ENCODE results near the gene SAMD4A. TPM values are rescaled to one million over a fixed set of nuclear protein-coding genes. Genes with fewer than 3 reads are reported as not detected.

SAMD4A gene
- total and polyA plus RNA-seq, 2 of the 4 experiments (the other 2 are of a cell fraction), result 22.9 to 38.2 TPM

DNA sequence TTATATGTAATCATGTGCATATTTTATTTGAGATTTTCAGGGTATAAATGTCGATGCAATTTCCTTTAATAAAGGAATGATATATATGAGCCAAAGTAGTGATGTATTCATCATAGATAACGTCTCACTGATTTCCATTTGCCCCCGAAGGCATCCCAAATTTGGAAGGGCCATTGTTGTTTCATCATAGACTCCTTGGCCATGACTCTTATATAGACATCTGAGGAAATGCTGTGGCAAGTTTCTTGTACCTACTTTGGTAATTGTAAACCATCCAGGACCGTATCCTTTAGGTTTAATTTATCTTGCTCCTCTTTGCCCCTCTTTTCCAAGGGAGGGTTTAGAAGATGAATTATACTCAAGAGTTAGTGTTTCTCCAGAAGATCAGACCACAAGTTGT lies 84.7 kb downstream of the SAMD4A start:
- DNase-seq (no peak), ATAC-seq (ENCODE audit: low read depth) (no peak; the same call in 1 of the 2 replicates)
- H4K91ac ChIP-seq (ENCODE audit: insufficient read depth, low read depth, low read length), result peak overlapping the region; percentile 59

More for the DNA sequence above, 84.7 kb downstream of the SAMD4A start:
- Histone ChIP-seq H4K5ac (ENCODE audit: low read depth, low read length) (peak overlapping the region; percentile 25), H3K18ac (ENCODE audit: low read depth, low read length) (peak overlapping the region; percentile 63), H2BK5ac (ENCODE audit: low read depth, low read length, poor library complexity, severe bottlenecking) (peak overlapping the region; percentile 75), H3K4me1 (ENCODE audit: control insufficient read depth, insufficient read depth, low read length) (peaks cover 41% of the 10 kb centered on the region), H2AK5ac (ENCODE audit: low read depth, low read length) (peak overlapping the region; percentile 5; the same call in 1 of the 2 replicates), H3K4me2 (ENCODE audit: low read depth, low read length) (peak overlapping the region; percentile 74; the same call in 1 of the 2 replicates), H3K79me1 (ENCODE audit: low read depth in 1 of 2, low read length in 2 of 2) (peaks cover 42 to 77% of the 10 kb centered on the region in 2 experiments), H3K36me3 (ENCODE audit: control insufficient read depth, insufficient read depth, low read length) (no peaks in the 10 kb centered on the region), H2BK120ac (ENCODE audit: low read depth, low read length) (peak overlapping the region; percentile 66), H3K4me3 (ENCODE audit: insufficient read depth, low read depth, low read length) (no peak overlapping the region), H3K23ac (ENCODE audit: low read depth, low read length) (peak overlapping the region; percentile 68), H2BK20ac (ENCODE audit: low read depth, low read length) (peak overlapping the region; percentile 90), H3K27ac (ENCODE audit: insufficient read depth, low read length) (peak overlapping the region; percentile 64; the same call in 1 of the 2 replicates), H3K56ac (ENCODE audit: extremely low read depth, insufficient read depth, low read length) (peak overlapping the region; percentile 61; the same call in 1 of the 2 replicates), H2BK15ac (ENCODE audit: low read depth, low read length) (peak overlapping the region; percentile 31; the same call in 2 of the 3 replicates), H3K27me3 (ENCODE audit: control insufficient read depth, insufficient read depth, low read length) (no peaks in the 10 kb centered on the region), H3K9me1 (ENCODE audit: insufficient read depth, low read length) (peaks cover 35% of the 10 kb centered on the region), H4K20me1 (ENCODE audit: insufficient read depth, low read length) (peaks cover 51% of the 10 kb centered on the region), H2AFZ (replicated peaks; ENCODE audit: low read length, poor library complexity) (no peak overlapping the region), H3K4ac (ENCODE audit: low read depth, low read length) (peak overlapping the region; percentile 33; the same call in 1 of the 2 replicates), H3K9me3 (ENCODE audit: control insufficient read depth, insufficient read depth, low read length) (no peaks in the 10 kb centered on the region), H4K8ac (ENCODE audit: low read depth in 2 of 2, low read length in 2 of 2) (peak overlapping the region; percentile 27 to 84; a peak in 3 of 4 replicates), H3K9ac (ENCODE audit: low read depth, low read length) (no peak overlapping the region; the same call in 1 of the 2 replicates), H3K14ac (replicated peaks; ENCODE audit: low read depth, low read length) (peak overlapping the region; percentile 16), H2AK9ac (replicated peaks; ENCODE audit: low read depth, low read length, poor library complexity) (no peak overlapping the region)
- CTCF ChIA-PET, result interaction anchor here (0.9 kb wide), 1 partner anchor 39 kb away, joined by 3 read pairs; no protein-coding TSS in a partner anchor
- no CpG with 5 or more reads among the region's 4 CpGs for WGBS, 2 experiments (ENCODE audit: extremely low coverage in 2 of 2, insufficient read length in 1 of 2)
- dilution Hi-C loops (cut with HindIII; ENCODE audit: low sequenced_read_pairs, unreplicated experiment) (no loop called here), in situ Hi-C loops (cut with MboI; ENCODE audit: low sequenced_read_pairs) (no loop called here), intact Hi-C loops (cut with micrococcal nuclease) (loop anchor here (1.0 to 2.0 kb wide), 4 partner anchors 17 to 122 kb away; no protein-coding TSS in a partner anchor)
- TF ChIP-seq, protein P1, sequence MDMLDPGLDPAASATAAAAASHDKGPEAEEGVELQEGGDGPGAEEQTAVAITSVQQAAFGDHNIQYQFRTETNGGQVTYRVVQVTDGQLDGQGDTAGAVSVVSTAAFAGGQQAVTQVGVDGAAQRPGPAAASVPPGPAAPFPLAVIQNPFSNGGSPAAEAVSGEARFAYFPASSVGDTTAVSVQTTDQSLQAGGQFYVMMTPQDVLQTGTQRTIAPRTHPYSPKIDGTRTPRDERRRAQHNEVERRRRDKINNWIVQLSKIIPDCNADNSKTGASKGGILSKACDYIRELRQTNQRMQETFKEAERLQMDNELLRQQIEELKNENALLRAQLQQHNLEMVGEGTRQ (IDR thresholded peaks at IDR 0.05; ENCODE audit: low read depth, low read length), result no peak
- TF ChIP-seq MAZ (IDR thresholded peaks at IDR 0.05; ENCODE audit: borderline replicate concordance, low read depth, low read length) (no peak), FOS (IDR thresholded peaks at IDR 0.05; ENCODE audit: low read depth, low read length) (no peak), MAFK (IDR thresholded peaks at IDR 0.05; ENCODE audit: low read depth, low read length) (no peak), POLR2A (IDR thresholded peaks at IDR 0.05; ENCODE audit: low read depth, low read length) (no peak), RFX5 (IDR thresholded peaks at IDR 0.05; ENCODE audit: low read depth, low read length) (no peak), CHD1 (IDR thresholded peaks at IDR 0.05; ENCODE audit: low read depth, low read length) (no peak), RCOR1 (IDR thresholded peaks at IDR 0.05; ENCODE audit: insufficient replicate concordance, low read length) (no peak), MXI1 (IDR thresholded peaks at IDR 0.05; ENCODE audit: borderline replicate concordance, low read depth, low read length) (no peak), CEBPB (IDR thresholded peaks at IDR 0.05; ENCODE audit: low read depth, low read length) (no peak), RAD21 (IDR thresholded peaks at IDR 0.05; ENCODE audit: low read length) (no peak), BHLHE40 (IDR thresholded peaks at IDR 0.05; ENCODE audit: low read depth, low read length) (no peak), SMC3 (IDR thresholded peaks at IDR 0.05; ENCODE audit: low read depth, low read length) (no peak), NFE2L2 (IDR thresholded peaks at IDR 0.05; ENCODE audit: low read depth, low read length) (no peak)
- TF ChIP-seq, protein P2, sequence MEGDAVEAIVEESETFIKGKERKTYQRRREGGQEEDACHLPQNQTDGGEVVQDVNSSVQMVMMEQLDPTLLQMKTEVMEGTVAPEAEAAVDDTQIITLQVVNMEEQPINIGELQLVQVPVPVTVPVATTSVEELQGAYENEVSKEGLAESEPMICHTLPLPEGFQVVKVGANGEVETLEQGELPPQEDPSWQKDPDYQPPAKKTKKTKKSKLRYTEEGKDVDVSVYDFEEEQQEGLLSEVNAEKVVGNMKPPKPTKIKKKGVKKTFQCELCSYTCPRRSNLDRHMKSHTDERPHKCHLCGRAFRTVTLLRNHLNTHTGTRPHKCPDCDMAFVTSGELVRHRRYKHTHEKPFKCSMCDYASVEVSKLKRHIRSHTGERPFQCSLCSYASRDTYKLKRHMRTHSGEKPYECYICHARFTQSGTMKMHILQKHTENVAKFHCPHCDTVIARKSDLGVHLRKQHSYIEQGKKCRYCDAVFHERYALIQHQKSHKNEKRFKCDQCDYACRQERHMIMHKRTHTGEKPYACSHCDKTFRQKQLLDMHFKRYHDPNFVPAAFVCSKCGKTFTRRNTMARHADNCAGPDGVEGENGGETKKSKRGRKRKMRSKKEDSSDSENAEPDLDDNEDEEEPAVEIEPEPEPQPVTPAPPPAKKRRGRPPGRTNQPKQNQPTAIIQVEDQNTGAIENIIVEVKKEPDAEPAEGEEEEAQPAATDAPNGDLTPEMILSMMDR (conservative IDR thresholded peaks at IDR 0.05; ENCODE audit: low read depth, low read length), result no peak
- TF ChIP-seq, protein P3, sequence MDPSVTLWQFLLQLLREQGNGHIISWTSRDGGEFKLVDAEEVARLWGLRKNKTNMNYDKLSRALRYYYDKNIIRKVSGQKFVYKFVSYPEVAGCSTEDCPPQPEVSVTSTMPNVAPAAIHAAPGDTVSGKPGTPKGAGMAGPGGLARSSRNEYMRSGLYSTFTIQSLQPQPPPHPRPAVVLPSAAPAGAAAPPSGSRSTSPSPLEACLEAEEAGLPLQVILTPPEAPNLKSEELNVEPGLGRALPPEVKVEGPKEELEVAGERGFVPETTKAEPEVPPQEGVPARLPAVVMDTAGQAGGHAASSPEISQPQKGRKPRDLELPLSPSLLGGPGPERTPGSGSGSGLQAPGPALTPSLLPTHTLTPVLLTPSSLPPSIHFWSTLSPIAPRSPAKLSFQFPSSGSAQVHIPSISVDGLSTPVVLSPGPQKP (IDR thresholded peaks at IDR 0.05; ENCODE audit: borderline replicate concordance, low read depth, low read length), result no peak
- BruUV-seq (replicated peaks), result TSS peak; percentile 93
- POLR2A ChIA-PET (ENCODE audit: unreplicated experiment), result interaction anchor here (1.2 kb wide), 1 partner anchor 85 kb away, joined by 3 read pairs; the partner anchor contains the start of gene SAMD4A
